Neuronal stem cell (in vitro differentiated cells): Measurements from ENCODE around the gene EIF4G3.
A peak's percentile ranks its signal among the peaks of the same experiment; 100 is the strongest.

Source experiments
- DNase-seq: peaks from one replicate; pipeline ENCODE4 v3.0.0-alpha.2; 2013; ENCODE audit warnings: low spot score
- H2AFZ ChIP-seq: one replicate; pipeline ENCODE4 v1.6.1; 2013; ENCODE audit warnings: mild to moderate bottlenecking, low read length, inconsistent platforms
- H2AK5ac ChIP-seq: 2 replicates; pipeline ENCODE4 v1.6.1; 2013; ENCODE audit warnings: low read depth, mild to moderate bottlenecking, inconsistent platforms, low read length, moderate library complexity, mixed read lengths
- H2BK120ac ChIP-seq: 2 replicates; pipeline ENCODE4 v1.6.1; 2013; ENCODE audit warnings: low read depth, mild to moderate bottlenecking, inconsistent platforms, low read length, moderate library complexity, mixed read lengths
- H2BK12ac ChIP-seq: one replicate; pipeline ENCODE4 v1.6.1; 2013; ENCODE audit warnings: low read length, inconsistent platforms
- H2BK15ac ChIP-seq: 2 replicates; pipeline ENCODE4 v1.6.1; 2013; ENCODE audit warnings: mild to moderate bottlenecking, low read length, inconsistent platforms, mixed read lengths
- H2BK5ac ChIP-seq: one replicate; pipeline ENCODE4 v1.6.1; 2013; ENCODE audit warnings: inconsistent platforms, mild to moderate bottlenecking, low read length, moderate library complexity
- H3K14ac ChIP-seq: one replicate; pipeline ENCODE4 v1.6.1; 2013; ENCODE audit warnings: low read length, inconsistent platforms
- H3K18ac ChIP-seq: 2 replicates; pipeline ENCODE4 v1.6.1; 2013; ENCODE audit warnings: low read length, inconsistent platforms
- H3K23ac ChIP-seq: 2 replicates; pipeline ENCODE4 v1.6.1; 2013; ENCODE audit warnings: low read depth, mild to moderate bottlenecking, mixed read lengths, low read length, inconsistent platforms; ENCODE audit not compliant: poor library complexity
- H3K27ac ChIP-seq: replicated peaks from 3 replicates; pipeline ENCODE4 v1.5.1; 2013; ENCODE audit warnings: low read length, inconsistent platforms
- H3K27me3 ChIP-seq, 3 experiments: 2 replicates each; pipeline ENCODE4 v1.6.1; 2013; ENCODE audit warnings: low read length in 3 of 3, mild to moderate bottlenecking in 2 of 3, inconsistent platforms in 1 of 3, low read depth in 1 of 3, mixed read lengths in 1 of 3, moderate library complexity in 1 of 3; ENCODE audit not compliant: control insufficient read depth in 3 of 3, insufficient read depth in 3 of 3
- H3K36me3 ChIP-seq, 2 donors: replicated peaks in 1 of 2; 2 replicates each; pipeline ENCODE4 v1.6.1; 2013; ENCODE audit warnings: low read length in 2 of 2; ENCODE audit not compliant: control insufficient read depth in 2 of 2, insufficient read depth in 2 of 2
- H3K4ac ChIP-seq: 2 replicates; pipeline ENCODE4 v1.6.1; 2013; ENCODE audit warnings: inconsistent platforms, mild to moderate bottlenecking, low read length, moderate library complexity
- H3K4me1 ChIP-seq, 2 donors: 1 replicate in 1 of 2; 2 replicates in 1 of 2; pipeline ENCODE4 v1.6.1; 2013; ENCODE audit warnings: low read length in 2 of 2, low read depth in 1 of 2; ENCODE audit not compliant: control insufficient read depth in 2 of 2, insufficient read depth in 1 of 2
- H3K4me2 ChIP-seq: one replicate; pipeline ENCODE4 v1.6.1; 2013; ENCODE audit warnings: mild to moderate bottlenecking, low read length, inconsistent platforms; ENCODE audit not compliant: insufficient read depth, poor library complexity, severe bottlenecking
- H3K4me3 ChIP-seq, 2 donors: 2 replicates each; pipeline ENCODE4 v1.5.1; 2013; ENCODE audit warnings: low read length in 2 of 2, mild to moderate bottlenecking in 2 of 2, inconsistent platforms in 1 of 2, moderate library complexity in 1 of 2
- H3K79me1 ChIP-seq: one replicate; pipeline ENCODE4 v1.6.1; 2013; ENCODE audit warnings: low read depth, mild to moderate bottlenecking, inconsistent platforms, low read length, moderate library complexity
- H3K9ac ChIP-seq: one replicate; pipeline ENCODE4 v1.6.1; 2013; ENCODE audit warnings: mild to moderate bottlenecking, low read depth, low read length, inconsistent platforms; ENCODE audit not compliant: poor library complexity
- H3K9me3 ChIP-seq, 2 donors: replicated peaks in 1 of 2; 2 replicates each; pipeline versions ENCODE3 to v1.6.1; 2013; ENCODE audit warnings: low read length in 2 of 2, mild to moderate bottlenecking in 2 of 2, inconsistent platforms in 1 of 2, low read depth in 1 of 2, mixed read lengths in 1 of 2, moderate library complexity in 1 of 2; ENCODE audit not compliant: control insufficient read depth in 2 of 2, insufficient read depth in 1 of 2
- H4K8ac ChIP-seq: one replicate; pipeline ENCODE4 v1.6.1; 2013; ENCODE audit warnings: low read depth, mild to moderate bottlenecking, inconsistent platforms, low read length, moderate library complexity
- H4K91ac ChIP-seq: one replicate; pipeline ENCODE4 v1.6.1; 2013; ENCODE audit warnings: low read length, low read depth, mild to moderate bottlenecking, inconsistent platforms; ENCODE audit not compliant: poor library complexity
- WGBS, 2 donors: extraction: QIAGEN DNeasy Blood & Tissue Kit; methylation state at CpG; one replicate each; pipeline ENCODE4 v1.1.7; 2013; ENCODE audit warnings: missing lambda C conversion rate in 2 of 2, mixed read lengths in 1 of 2; ENCODE audit not compliant: insufficient read length in 2 of 2, insufficient replicate concordance in 1 of 2; ENCODE audit errors: extremely low coverage in 2 of 2; 5-methylcytosine and 5-hydroxymethylcytosine counted together

EIF4G3 gene

DNA sequence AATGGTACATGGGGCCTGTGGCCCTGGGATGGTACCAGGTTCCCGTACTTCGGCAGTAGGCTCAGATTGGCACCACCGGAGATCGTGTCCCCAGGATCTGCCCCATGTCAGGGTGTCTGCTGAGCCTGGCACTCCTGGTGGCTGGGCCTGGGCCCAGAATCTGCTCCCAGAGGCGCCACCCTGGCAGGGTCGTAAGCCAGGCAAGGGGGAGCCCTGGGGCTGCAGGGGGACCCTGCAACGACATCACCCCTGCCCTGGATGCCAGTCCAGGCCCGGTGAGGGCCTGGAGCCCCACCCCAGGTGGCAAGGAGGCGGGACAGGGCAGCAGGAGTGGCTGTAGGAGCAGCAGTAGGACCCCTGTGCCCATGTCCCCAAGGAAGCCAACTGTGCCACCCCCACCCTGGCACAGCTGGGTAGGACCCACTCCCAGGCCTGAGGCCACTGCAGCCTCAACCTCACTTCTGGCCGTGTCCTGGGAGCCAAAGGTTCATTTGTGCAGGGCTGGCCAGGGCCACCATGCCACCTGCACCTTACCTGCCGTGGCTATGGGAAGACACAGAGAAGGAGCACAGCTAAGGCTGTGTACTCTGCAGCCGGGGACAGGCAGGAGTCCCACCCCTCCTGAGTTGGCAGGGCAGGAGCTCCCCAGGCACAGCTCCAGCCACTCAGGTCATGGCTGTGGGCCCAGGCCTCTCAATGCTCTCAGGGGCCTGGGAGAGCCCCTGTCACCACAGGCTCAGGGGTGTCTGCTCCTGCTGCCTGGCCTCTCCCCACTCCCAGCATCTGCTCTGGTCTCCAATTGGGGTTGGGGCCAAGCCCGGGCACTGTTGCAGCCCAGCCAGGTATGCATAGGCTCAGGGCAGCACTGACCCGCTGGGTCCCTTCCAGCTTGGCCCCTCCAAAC lies 141.7 kb downstream of the EIF4G3 start:
- Histone ChIP-seq H3K4me2 (no peak overlapping the region), H2BK12ac (peak overlapping the region; percentile 30), H3K18ac (peak overlapping the region; percentile 52), H4K8ac (no peak overlapping the region), H3K79me1 (peaks cover 15% of the 10 kb centered on the region), H3K36me3 (peaks cover 5 to 11% of the 10 kb centered on the region in 2 donors), H2BK5ac (peak overlapping the region; percentile 53), H3K27me3 (no peaks in the 10 kb centered on the region), H3K9ac (no peak overlapping the region), H2AK5ac (no peak overlapping the region), H3K4ac (peak overlapping the region; percentile 37), H3K27ac (no peak overlapping the region), H4K91ac (no peak overlapping the region), H3K4me3 (no peak overlapping the region), H2AFZ (no peak overlapping the region), H3K9me3 (peaks cover 0 to 23% of the 10 kb centered on the region in 2 donors), H3K4me1 (peaks cover 0 to 3% of the 10 kb centered on the region in 2 donors), H2BK120ac (no peak overlapping the region), H3K14ac (peak overlapping the region; percentile 82), H3K23ac (peak overlapping the region; percentile 80), H2BK15ac (no peak overlapping the region)
- DNase-seq, result no peak
- no CpG with 5 or more reads among the region's 14 CpGs for WGBS, 2 donors

DNA sequence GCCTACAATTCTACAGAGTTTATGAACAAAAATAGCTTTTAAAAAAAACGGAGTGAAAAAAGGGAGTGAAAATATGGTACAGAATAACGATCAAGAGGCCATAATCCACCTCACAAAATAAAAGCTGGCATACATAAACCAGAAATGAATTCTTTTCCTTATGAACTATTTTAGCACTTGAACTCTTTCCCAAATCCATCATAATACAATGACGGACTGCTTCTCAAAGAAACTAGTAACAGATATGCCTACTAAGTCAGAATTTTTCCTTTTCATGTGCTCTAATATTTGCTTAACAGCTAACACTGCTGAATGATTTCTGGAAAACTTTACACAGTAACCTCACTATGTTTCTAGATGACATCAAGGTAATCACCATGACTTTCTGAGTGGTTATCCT lies 144.0 kb downstream of the EIF4G3 start:
- Histone ChIP-seq H2AFZ (no peak overlapping the region), H2BK5ac (no peak overlapping the region), H2BK12ac (no peak overlapping the region), H2AK5ac (no peak overlapping the region), H3K14ac (no peak overlapping the region), H2BK15ac (no peak overlapping the region), H2BK120ac (no peak overlapping the region), H3K27ac (no peak overlapping the region), H3K27me3 (no peaks in the 10 kb centered on the region), H3K4me3 (no peak overlapping the region), H3K79me1 (peaks cover 14% of the 10 kb centered on the region), H3K9me3 (peaks cover 0 to 21% of the 10 kb centered on the region in 2 donors), H3K4me2 (no peak overlapping the region), H3K4ac (no peak overlapping the region), H3K23ac (no peak overlapping the region), H3K18ac (no peak overlapping the region), H4K91ac (no peak overlapping the region), H4K8ac (no peak overlapping the region), H3K9ac (no peak overlapping the region), H3K4me1 (no peaks in the 10 kb centered on the region), H3K36me3 (peaks cover 5 to 13% of the 10 kb centered on the region in 2 donors)
- WGBS, 2 donors, result no CpG with 5 or more reads among the region's 3 CpGs
- no peak for DNase-seq

DNA sequence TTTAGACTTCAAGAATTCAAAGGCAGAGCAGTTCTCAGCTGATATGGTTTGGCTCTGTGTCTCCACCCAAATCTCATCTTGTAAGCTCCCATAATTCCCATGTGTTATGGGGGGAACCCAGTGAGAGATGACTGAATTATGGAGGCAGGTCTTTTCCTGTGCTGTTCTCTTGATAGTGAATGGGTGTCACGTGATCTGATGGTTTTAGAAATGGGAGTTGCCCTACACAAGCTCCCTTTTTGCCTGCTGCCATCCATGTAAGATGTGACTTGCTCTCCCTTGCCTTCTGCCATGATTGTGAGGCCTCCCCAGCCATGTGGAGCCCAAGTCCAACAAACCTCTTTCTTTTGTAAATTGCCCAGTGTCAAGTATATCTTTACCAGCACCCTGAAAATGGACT lies 146.5 kb downstream of the EIF4G3 start:
- H3K4me3 ChIP-seq, result no peak overlapping the region
- DNase-seq, result no peak
- no peak overlapping the region for H2AK5ac ChIP-seq
- H3K14ac ChIP-seq, result no peak overlapping the region
- H3K9ac ChIP-seq, result no peak overlapping the region
- no peak overlapping the region for H3K18ac ChIP-seq
- no peak overlapping the region for H4K91ac ChIP-seq
- H3K4me1 ChIP-seq, result no peaks in the 10 kb centered on the region
- no peak overlapping the region for H3K4me2 ChIP-seq
- H2BK12ac ChIP-seq, result no peak overlapping the region
- H3K23ac ChIP-seq, result no peak overlapping the region
- no CpG with 5 or more reads among the region's 1 CpG for WGBS, 2 donors
- H3K27ac ChIP-seq, result no peak overlapping the region
- H2BK120ac ChIP-seq, result no peak overlapping the region
- H3K36me3 ChIP-seq, result peaks cover 0 to 6% of the 10 kb centered on the region in 2 donors
- no peak overlapping the region for H4K8ac ChIP-seq
- peaks cover 6% of the 10 kb centered on the region for H3K79me1 ChIP-seq
- H3K9me3 ChIP-seq, result peaks cover 0 to 9% of the 10 kb centered on the region in 2 donors
- H2AFZ ChIP-seq, result no peak overlapping the region
- H3K27me3 ChIP-seq, result no peaks in the 10 kb centered on the region
- H2BK15ac ChIP-seq, result no peak overlapping the region
- no peak overlapping the region for H2BK5ac ChIP-seq
- no peak overlapping the region for H3K4ac ChIP-seq

DNA sequence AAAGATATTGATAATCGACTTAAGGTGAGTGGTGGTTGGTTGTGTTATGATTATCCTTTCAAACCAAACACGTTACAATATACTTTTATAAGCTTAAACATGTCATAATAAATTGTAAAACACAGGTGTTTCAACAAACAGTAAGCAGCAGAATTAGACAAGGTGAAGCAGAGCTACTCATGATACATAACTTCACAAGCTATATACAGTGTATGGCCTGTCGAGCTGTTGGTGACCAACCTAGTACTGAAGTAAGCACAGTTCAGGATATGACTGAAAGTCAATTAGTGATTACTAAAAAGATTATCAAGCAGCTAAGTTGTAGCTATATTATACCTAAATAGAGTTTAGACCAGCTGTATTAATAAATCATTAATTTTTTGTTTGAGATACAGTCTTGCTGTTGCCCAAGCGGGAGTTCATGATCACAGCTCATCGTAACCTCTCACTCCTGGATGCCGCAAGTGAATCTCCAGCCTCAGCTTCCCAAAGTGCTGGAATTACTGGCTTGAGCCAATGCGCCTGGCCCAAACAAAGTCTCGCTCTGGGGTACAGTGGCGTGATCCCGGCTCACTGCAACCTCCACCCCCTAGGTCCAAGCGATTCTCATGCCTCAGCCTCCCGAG lies 148.1 kb downstream of the EIF4G3 start:
- Histone ChIP-seq H3K4me1 (no peaks in the 10 kb centered on the region), H3K9me3 (peaks cover 3 to 11% of the 10 kb centered on the region in 2 donors), H2AFZ (no peak overlapping the region), H3K4ac (no peak overlapping the region), H3K23ac (no peak overlapping the region), H3K4me3 (no peak overlapping the region), H3K79me1 (no peaks in the 10 kb centered on the region), H3K14ac (no peak overlapping the region), H3K18ac (no peak overlapping the region), H4K91ac (no peak overlapping the region), H3K9ac (no peak overlapping the region), H2BK120ac (no peak overlapping the region), H3K4me2 (no peak overlapping the region), H2BK15ac (no peak overlapping the region), H3K36me3 (peaks cover 0 to 8% of the 10 kb centered on the region in 2 donors), H2BK5ac (no peak overlapping the region), H4K8ac (no peak overlapping the region), H3K27me3 (no peaks in the 10 kb centered on the region), H2AK5ac (no peak overlapping the region), H3K27ac (no peak overlapping the region), H2BK12ac (no peak overlapping the region)
- no peak for DNase-seq
- no CpG with 5 or more reads among the region's 12 CpGs for WGBS, 2 donors
